ENCODE results near the gene QRSL1. TPM values are rescaled to one million over a fixed set of nuclear protein-coding genes. Genes with fewer than 3 reads are reported as not detected.

The QRSL1 gene
- total RNA-seq, 6 donors from 2014 or later, result 3.9 to 9.5 (median 7.7) TPM

DNA sequence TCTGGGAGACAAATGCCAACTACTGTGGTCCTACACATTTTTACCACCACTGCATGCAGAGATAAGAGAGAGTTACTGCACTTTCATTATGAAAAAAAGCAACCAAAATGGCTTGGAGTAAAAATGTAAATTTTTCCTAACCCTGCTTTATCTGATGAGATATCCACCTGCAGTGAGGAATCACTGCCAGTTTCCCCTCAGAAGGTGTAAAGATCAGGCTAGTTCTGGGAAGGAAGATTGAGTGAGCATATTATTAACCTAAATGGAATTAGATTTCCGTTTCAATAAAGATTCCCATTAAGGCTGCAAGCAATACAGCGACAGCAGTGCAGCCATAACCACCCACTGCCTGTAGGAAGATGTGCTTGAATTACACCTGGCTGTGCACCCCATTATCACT lies 84.9 kb downstream of the QRSL1 start:
- no peak for ATAC-seq (ENCODE audit: low FRiP score in 2 of 2)
- no peak for TF ChIP-seq POLR2AphosphoS5 (IDR thresholded peaks at IDR 0.05)
- TF ChIP-seq, protein P1, sequence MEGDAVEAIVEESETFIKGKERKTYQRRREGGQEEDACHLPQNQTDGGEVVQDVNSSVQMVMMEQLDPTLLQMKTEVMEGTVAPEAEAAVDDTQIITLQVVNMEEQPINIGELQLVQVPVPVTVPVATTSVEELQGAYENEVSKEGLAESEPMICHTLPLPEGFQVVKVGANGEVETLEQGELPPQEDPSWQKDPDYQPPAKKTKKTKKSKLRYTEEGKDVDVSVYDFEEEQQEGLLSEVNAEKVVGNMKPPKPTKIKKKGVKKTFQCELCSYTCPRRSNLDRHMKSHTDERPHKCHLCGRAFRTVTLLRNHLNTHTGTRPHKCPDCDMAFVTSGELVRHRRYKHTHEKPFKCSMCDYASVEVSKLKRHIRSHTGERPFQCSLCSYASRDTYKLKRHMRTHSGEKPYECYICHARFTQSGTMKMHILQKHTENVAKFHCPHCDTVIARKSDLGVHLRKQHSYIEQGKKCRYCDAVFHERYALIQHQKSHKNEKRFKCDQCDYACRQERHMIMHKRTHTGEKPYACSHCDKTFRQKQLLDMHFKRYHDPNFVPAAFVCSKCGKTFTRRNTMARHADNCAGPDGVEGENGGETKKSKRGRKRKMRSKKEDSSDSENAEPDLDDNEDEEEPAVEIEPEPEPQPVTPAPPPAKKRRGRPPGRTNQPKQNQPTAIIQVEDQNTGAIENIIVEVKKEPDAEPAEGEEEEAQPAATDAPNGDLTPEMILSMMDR (IDR thresholded peaks at IDR 0.05), result no peak
- TF ChIP-seq EP300 (IDR thresholded peaks at IDR 0.05), result no peak
- no peak for TF ChIP-seq POLR2A (IDR thresholded peaks at IDR 0.05)
- DNase-seq, result no peak
- no peaks in the 10 kb centered on the region for H3K9me3 ChIP-seq
- H3K4me1 ChIP-seq, result no peaks in the 10 kb centered on the region
- no peaks in the 10 kb centered on the region for H3K27me3 ChIP-seq
- no peak overlapping the region for H3K4me3 ChIP-seq
- H3K36me3 ChIP-seq, result no peaks in the 10 kb centered on the region
- H3K27ac ChIP-seq, result no peak overlapping the region
- 85 to 89% methylated on average over 2 of the region's 2 CpGs for WGBS, 2 donors

DNA sequence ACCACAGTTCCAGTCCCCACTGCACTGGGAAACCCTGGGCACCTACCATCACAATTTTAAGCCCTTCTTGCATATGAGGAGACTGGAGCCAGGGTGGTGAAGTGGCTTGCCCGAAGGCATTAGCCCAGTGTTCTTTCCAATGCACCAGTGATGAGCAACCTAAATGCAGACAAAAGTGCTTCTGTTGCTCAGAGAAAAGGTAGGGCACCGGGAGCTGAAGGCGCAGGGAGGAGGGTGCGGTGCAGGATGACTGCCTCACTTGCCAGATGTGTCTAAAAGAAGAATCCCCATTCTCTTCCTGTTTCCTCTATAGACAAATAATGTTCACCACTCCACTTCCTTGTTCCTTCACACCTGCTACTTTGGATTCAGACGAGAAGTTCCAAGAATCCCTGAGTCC lies 86.5 kb downstream of the QRSL1 start:
- H3K36me3 ChIP-seq, result no peaks in the 10 kb centered on the region
- ATAC-seq (ENCODE audit: low FRiP score in 2 of 2) (no peak), DNase-seq (no peak)
- TF ChIP-seq EP300 (IDR thresholded peaks at IDR 0.05), result no peak
- TF ChIP-seq POLR2A (IDR thresholded peaks at IDR 0.05), result no peak
- TF ChIP-seq, protein P1 (IDR thresholded peaks at IDR 0.05), result no peak
- no peak for TF ChIP-seq POLR2AphosphoS5 (IDR thresholded peaks at IDR 0.05)
- no peaks in the 10 kb centered on the region for H3K27me3 ChIP-seq
- no peaks in the 10 kb centered on the region for H3K4me1 ChIP-seq
- H3K4me3 ChIP-seq, result no peak overlapping the region
- 60 to 68% methylated on average over 5 of the region's 5 CpGs for WGBS, 2 donors
- H3K27ac ChIP-seq, result no peak overlapping the region
- H3K9me3 ChIP-seq, result no peaks in the 10 kb centered on the region

DNA sequence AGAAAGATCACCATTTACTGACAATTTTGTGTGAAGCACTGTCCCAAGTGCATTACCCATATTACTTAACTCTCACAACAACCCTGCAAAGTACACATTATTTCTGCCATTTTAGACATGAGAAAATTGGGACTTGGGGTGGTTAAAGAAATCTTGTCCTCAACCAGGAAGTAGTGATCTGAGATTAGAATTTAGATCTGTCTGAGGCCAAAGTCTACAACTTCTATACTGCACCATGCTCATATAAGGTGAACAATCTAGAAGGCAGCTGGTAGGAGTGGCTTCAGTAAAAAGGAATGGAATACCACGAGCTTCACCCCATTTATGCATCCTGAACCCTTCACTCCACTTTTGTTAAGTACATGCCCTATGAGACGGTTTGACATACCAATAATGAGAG lies 87.6 kb downstream of the QRSL1 start:
- no peak for ATAC-seq (ENCODE audit: low FRiP score in 2 of 2)
- H3K4me3 ChIP-seq, result no peak overlapping the region
- no peaks in the 10 kb centered on the region for H3K4me1 ChIP-seq
- no peaks in the 10 kb centered on the region for H3K27me3 ChIP-seq
- H3K27ac ChIP-seq, result no peak overlapping the region
- TF ChIP-seq POLR2AphosphoS5 (IDR thresholded peaks at IDR 0.05) (no peak), POLR2A (IDR thresholded peaks at IDR 0.05) (no peak), EP300 (IDR thresholded peaks at IDR 0.05) (no peak)
- TF ChIP-seq, protein P1 (IDR thresholded peaks at IDR 0.05), result no peak
- H3K36me3 ChIP-seq, result no peaks in the 10 kb centered on the region
- H3K9me3 ChIP-seq, result no peaks in the 10 kb centered on the region
- DNase-seq, result no peak
- 88 to 93% methylated on average over 2 of the region's 2 CpGs for WGBS, 2 donors

Small RNA genes within 50 kb of the gene (small RNA-seq; reads per million reads assigned to genes)
- 0 reads per million in 4 donors for gene RNU6-527P

Other genes with a start within 250 kb of the QRSL1 start
- gene RTN4IP1, start 80 bp upstream of the QRSL1 start, total RNA-seq, result 1 to 10 TPM; 1.6 to 5.9 (median 4.3) TPM

Data from upper lobe of left lung (tissue), 6 donors.